K562 (cell line): ENCODE data around the gene ERFL. TPM values are rescaled to one million over a fixed set of nuclear protein-coding genes. Genes with fewer than 3 reads are reported as not detected.

Experiments
- ATAC-seq: fragments of 200-7000 bp; cut with Tn5 transposase; 3 replicates; pipeline ENCODE4 v1.9.1; 2020; ENCODE audit warnings: moderate library complexity
- BruUV-seq: library from RNA; stranded (reverse); fragments of 400-500 nt; replicated peaks from 2 replicates; lab custom pipeline; 2021; lab: Mats Ljungman, UMichigan
- CTCF ChIA-PET: fragments of 300-600 bp; formaldehyde crosslinking; extraction: SDS; loops from one replicate; lab custom pipeline; 2021; ENCODE audit warnings: low intra/inter-chr PET ratio; lab: Yijun Ruan, JAX
- POLR2A ChIA-PET: fragments of 300-600, 350-650 bp; sonication (Branson Sonifier 250); formaldehyde crosslinking; extraction: SDS; loops from one replicate; lab custom pipeline; 2021; ENCODE audit warnings: antibody characterized with exemption, inconsistent platforms; lab: Yijun Ruan, JAX
- DNase-seq, 4 experiments: peaks; one replicate each; pipeline versions ENCODE4 v3.0.0 to v3.0.0-alpha.2; 2011 to 2018; ENCODE audit warnings: low spot score in 3 of 4, mixed read lengths in 3 of 4; ENCODE audit errors: extremely low read depth in 1 of 4
- FAIRE-seq: peaks from 2 replicates; lab custom pipeline; 2011; peaks lifted over from hg19 to GRCh38; lab: Jason Lieb, UNC
- H2AFZ ChIP-seq: 2 replicates; pipeline ENCODE4 v1.6.0; 2011; ENCODE audit warnings: low read depth, low read length, control low read depth, inconsistent platforms
- H3K27ac ChIP-seq: fragments of 200-600 bp; 3 replicates; pipeline ENCODE4 v1.8.0; 2011; ENCODE audit warnings: low read depth, mild to moderate bottlenecking, control low read depth, inconsistent platforms, low read length, moderate library complexity, mixed read lengths; ENCODE audit errors: extremely low read depth
- H3K27me3 ChIP-seq, 2 experiments: fragments of 300-600 bp in 1 of 2; 2 replicates in 1 of 2; 3 replicates in 1 of 2; pipeline versions ENCODE4 v1.6.0 to v1.8.0; 2011; ENCODE audit warnings: inconsistent platforms in 2 of 2, low read length in 2 of 2, mild to moderate bottlenecking in 1 of 2, mixed read lengths in 1 of 2, moderate library complexity in 1 of 2; ENCODE audit not compliant: control insufficient read depth in 2 of 2, insufficient read depth in 2 of 2
- H3K36me3 ChIP-seq: fragments of 300-600 bp; 3 replicates; pipeline ENCODE4 v1.8.0; 2011; ENCODE audit warnings: mild to moderate bottlenecking, low read length, inconsistent platforms; ENCODE audit not compliant: control insufficient read depth, insufficient read depth
- H3K4me1 ChIP-seq, 2 experiments: fragments of 200-600 bp in 1 of 2; replicated peaks in 1 of 2; 2 replicates in 1 of 2; 3 replicates in 1 of 2; pipeline versions ENCODE4 v1.5.1 to v1.8.0; 2011; ENCODE audit warnings: inconsistent platforms in 2 of 2, low read length in 2 of 2, mild to moderate bottlenecking in 1 of 2, mixed read lengths in 1 of 2, moderate library complexity in 1 of 2; ENCODE audit not compliant: control insufficient read depth in 2 of 2, insufficient read depth in 2 of 2
- H3K4me2 ChIP-seq: 2 replicates; pipeline ENCODE4 v1.6.1; 2011; ENCODE audit warnings: low read length, control low read depth, inconsistent platforms, mixed read lengths; ENCODE audit not compliant: insufficient read depth
- H3K4me3 ChIP-seq: fragments of 200-600 bp; sonication (generic), shearing (Covaris generic); 2 replicates; pipeline ENCODE4 v1.5.1; 2016; ENCODE audit warnings: control low read depth, inconsistent platforms
- H3K79me2 ChIP-seq: fragments of 200-600 bp; 3 replicates; pipeline ENCODE4 v1.8.0; 2011; ENCODE audit warnings: low read length, inconsistent platforms; ENCODE audit not compliant: control insufficient read depth, insufficient read depth
- H3K9ac ChIP-seq, 2 experiments: 2 replicates each; pipeline versions ENCODE4 v1.6.0 to v1.6.1; 2011; ENCODE audit warnings: low read depth in 2 of 2, low read length in 2 of 2, control low read depth in 1 of 2, inconsistent platforms in 1 of 2, mild to moderate bottlenecking in 1 of 2, mixed read lengths in 1 of 2; ENCODE audit not compliant: insufficient read depth in 1 of 2
- H3K9me1 ChIP-seq: one replicate; pipeline ENCODE4 v1.6.0; 2011; ENCODE audit warnings: inconsistent platforms, mild to moderate bottlenecking, low read length, moderate library complexity; ENCODE audit not compliant: control insufficient read depth, insufficient read depth
- H3K9me3 ChIP-seq: replicated peaks from 2 replicates; pipeline ENCODE4 v1.5.1; 2011; ENCODE audit warnings: low read depth, low read length, inconsistent platforms; ENCODE audit not compliant: control insufficient read depth, insufficient read depth
- H4K20me1 ChIP-seq: replicated peaks from 2 replicates; pipeline ENCODE4 v1.6.1; 2011; ENCODE audit warnings: low read length, inconsistent platforms, mixed read lengths; ENCODE audit not compliant: control insufficient read depth, insufficient read depth
- CUX1 ChIP-seq: fragments of 200-800 bp; sonication (Bioruptor generic); IDR thresholded peaks from 2 replicates; pipeline ENCODE4 v1.6.1; 2016; ENCODE audit warnings: missing genetic modification characterization, missing compliant biosample characterization
- DACH1 ChIP-seq: fragments of 450-650 bp; IDR thresholded peaks from 2 replicates; pipeline ENCODE4 v1.6.1; 2018; ENCODE audit not compliant: partially characterized antibody
- FOXJ2 ChIP-seq: fragments of 200-800 bp; sonication (Bioruptor generic); IDR thresholded peaks from 2 replicates; pipeline ENCODE4 v1.6.1; 2016; ENCODE audit warnings: missing genetic modification characterization, missing compliant biosample characterization
- NFE2 ChIP-seq: IDR thresholded peaks from 2 replicates; pipeline ENCODE4 v1.6.1; 2014; ENCODE audit warnings: antibody characterized with exemption, low read depth
- PTRF ChIP-seq: fragments of 450-650 bp; IDR thresholded peaks from 2 replicates; pipeline ENCODE4 v1.6.1; 2016; ENCODE audit warnings: mild to moderate bottlenecking, missing genetic modification characterization, missing compliant biosample characterization
- SMC3 ChIP-seq: conservative IDR thresholded peaks from 2 replicates; pipeline ENCODE4 v1.6.1; 2011; ENCODE audit warnings: low read depth, low read length, improper control_type of control experiment; ENCODE audit not compliant: insufficient read depth
- ZNF644 ChIP-seq: fragments of 200-800 bp; sonication (Bioruptor generic); IDR thresholded peaks from 2 replicates; pipeline ENCODE4 v1.6.1; 2016; ENCODE audit warnings: low read depth, missing genetic modification characterization, missing compliant biosample characterization
- WGBS: fragments of 100-300 bp; shearing (Covaris generic); methylation state at CpG from one replicate; pipeline ENCODE4 v1.1.6; 2016; ENCODE audit warnings: low coverage, mixed read lengths; ENCODE audit not compliant: insufficient coverage; ENCODE audit errors: missing lambda C conversion rate; 5-methylcytosine and 5-hydroxymethylcytosine counted together
- in situ Hi-C: fragments of 300-500 bp; cut with MboI; formaldehyde crosslinking; loops from 4 replicates; pipeline ENCODE4 v1.15.0; 2018; ENCODE audit warnings: inconsistent platforms, mixed read lengths
- intact Hi-C: fragments of 100-400 bp; cut with micrococcal nuclease; formaldehyde crosslinking; loops from 2 replicates; pipeline ENCODE4 v1.14.2; 2022
- polyA plus RNA-seq, 8 experiments: library from polyadenylated mRNA; depleted of rRNA in 4 of 8; stranded (reverse) in 5 of 8; unstranded in 3 of 8; fragments of >200 nt; fragmentation: Nextera tagmentation in 2 of 8; fragmentation: Illumina TruSeq in 1 of 8; extraction: Ambion mirVana in 2 of 8; extraction: Trizol in 1 of 8; gene quantifications; 2 replicates each; pipeline versions ENCODE4 v1.2.1 to v1.2.3, GENCODE V29; 2011 to 2014; ENCODE audit warnings: inconsistent platforms in 1 of 8, missing spikeins in 1 of 8
- total RNA-seq, 7 experiments: library from RNA; depleted of rRNA in 6 of 7; stranded (reverse); fragments of >200 nt in 6 of 7; fragmentation: Illumina TruSeq in 2 of 7; extraction: Trizol in 2 of 7; gene quantifications; 2 replicates each; pipeline versions ENCODE4 v1.2.1 to v1.2.3, GENCODE V29; 2011 to 2021; ENCODE audit warnings: low replicate concordance in 1 of 7

The ERFL gene
- total and polyA plus RNA-seq, 9 of the 15 experiments (the other 6 are each of a cell fraction or from before 2014, with no cell fraction given) = 0.07 to 0.75 (median 0.32) TPM; not detected in 4

DNA sequence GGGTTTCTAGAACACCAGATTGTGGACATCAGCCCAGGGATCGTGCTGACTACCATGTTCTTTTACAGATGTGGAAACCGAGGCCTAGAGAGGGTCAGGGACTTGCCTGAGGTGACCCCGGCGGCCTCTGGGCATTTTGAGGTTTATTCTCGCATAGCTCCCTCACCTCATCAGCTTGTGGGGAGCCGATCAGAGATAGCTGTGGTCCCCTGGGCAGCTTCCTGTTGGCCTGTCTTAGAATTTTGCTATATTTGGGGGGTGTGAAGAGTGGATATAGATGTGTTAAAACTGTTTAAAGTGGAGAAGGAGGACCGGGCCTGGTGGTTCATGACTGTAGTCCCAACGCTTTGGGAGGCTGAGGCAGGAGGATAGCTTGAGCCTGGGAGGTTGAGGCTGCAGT is 38.4 kb downstream of the ERFL start:
- H3K4me1 ChIP-seq = peaks cover 13 to 36% of the 10 kb centered on the region in 2 experiments; a peak in 4 of 5 replicates
- no peak for ATAC-seq
- H2AFZ ChIP-seq = no peak overlapping the region
- CTCF ChIA-PET = no interaction called here
- 0 out of 2 replicates have a peak, but pooled peaks cover 7% of the 10 kb centered on the region for H4K20me1 ChIP-seq
- intact Hi-C loops = no loop called here
- H3K36me3 ChIP-seq = peaks cover 66% of the 10 kb centered on the region; the same call in 2 of the 3 replicates
- TF ChIP-seq CUX1 (CRISPR knock-in tag) = no peak
- TF ChIP-seq SMC3 = no peak
- no peak for TF ChIP-seq DACH1
- no peak for TF ChIP-seq FOXJ2
- no peak for TF ChIP-seq ZNF644
- TF ChIP-seq PTRF (tag) = no peak
- TF ChIP-seq NFE2 = no peak
- TF ChIP-seq, all 486 proteins: peak for 0
- in situ Hi-C loops = no loop called here
- POLR2A ChIA-PET = interaction anchor here (1.2 kb wide), 1 partner anchor 22 kb away, joined by 4 read pairs; no protein-coding TSS in a partner anchor
- Histone ChIP-seq H3K27me3 (no peaks in the 10 kb centered on the region), H3K27ac (no peak overlapping the region), H3K9ac (no peak overlapping the region), H3K4me3 (no peak overlapping the region), H3K4me2 (no peak overlapping the region), H3K9me1 (no peaks in the 10 kb centered on the region), H3K9me3 (no peaks in the 10 kb centered on the region), H3K79me2 (peaks cover 26% of the 10 kb centered on the region)
- no peak for FAIRE-seq
- WGBS = 89% methylated on average over 8 of the region's 8 CpGs
- no TSS peak for BruUV-seq
- no peak for DNase-seq
